Measurements from ENCODE around the gene PPP1R36. TPM values are rescaled to one million over a fixed set of nuclear protein-coding genes. Genes with fewer than 3 reads are reported as not detected.
"Not testable (repeated sequence)": the region's sequence is repeated elsewhere in the genome, so short reads cannot be mapped to it uniquely, and the experiment has no call there.

Gene PPP1R36
- total RNA-seq, 4 donors from 2014 or later, result 0.34 to 0.83 (median 0.71) TPM; not detected in 1

GRCh38 chr14:64550621-64551333 lies 1.0 kb downstream of the PPP1R36 start:
- intact Hi-C loops (cut with DNase I), result no loop called here
- Histone ChIP-seq H3K4me1 (peaks cover 11 to 19% (median 17%) of the 10 kb centered on the region in 4 donors), H3K27me3 (peaks cover 0 to 4% (median 0%) of the 10 kb centered on the region in 4 donors), H3K4me3 (peak overlapping the region in 2 of 4 donors; percentile 51 to 54), H3K27ac (replicated peaks in 1 of 4) (peak overlapping the region in 2 of 4 donors; percentile 58 to 63), H3K36me3 (peaks cover 0 to 7% (median 0%) of the 10 kb centered on the region in 4 donors), H3K9me3 (no peaks in the 10 kb centered on the region)
- DNase-seq (ENCODE audit: extremely low spot score), result no peak
- TF ChIP-seq POLR2A (IDR thresholded peaks at IDR 0.05; ENCODE audit: low read depth), result no peak
- WGBS, result 73% methylated on average over 7 of the region's 7 CpGs

GRCh38 chr14:64554556-64554955 lies 4.8 kb downstream of the PPP1R36 start:
- Histone ChIP-seq H3K27me3 (peaks cover 0 to 4% (median 0%) of the 10 kb centered on the region in 4 donors), H3K27ac (replicated peaks in 1 of 4) (no peak overlapping the region), H3K36me3 (no peaks in the 10 kb centered on the region), H3K4me1 (peaks cover 8 to 9% (median 8%) of the 10 kb centered on the region in 4 donors), H3K9me3 (no peaks in the 10 kb centered on the region), H3K4me3 (no peak overlapping the region)
- no peak for DNase-seq (ENCODE audit: extremely low spot score)
- TF ChIP-seq EP300 (IDR thresholded peaks at IDR 0.05) (no peak), POLR2A (IDR thresholded peaks at IDR 0.05; ENCODE audit: low read depth) (no peak), POLR2AphosphoS5 (IDR thresholded peaks at IDR 0.05) (no peak), CTCF (IDR thresholded peaks at IDR 0.05) (no peak)
- WGBS, result 72% methylated on average over 4 of the region's 4 CpGs
- intact Hi-C loops (cut with DNase I), result no loop called here

DNA sequence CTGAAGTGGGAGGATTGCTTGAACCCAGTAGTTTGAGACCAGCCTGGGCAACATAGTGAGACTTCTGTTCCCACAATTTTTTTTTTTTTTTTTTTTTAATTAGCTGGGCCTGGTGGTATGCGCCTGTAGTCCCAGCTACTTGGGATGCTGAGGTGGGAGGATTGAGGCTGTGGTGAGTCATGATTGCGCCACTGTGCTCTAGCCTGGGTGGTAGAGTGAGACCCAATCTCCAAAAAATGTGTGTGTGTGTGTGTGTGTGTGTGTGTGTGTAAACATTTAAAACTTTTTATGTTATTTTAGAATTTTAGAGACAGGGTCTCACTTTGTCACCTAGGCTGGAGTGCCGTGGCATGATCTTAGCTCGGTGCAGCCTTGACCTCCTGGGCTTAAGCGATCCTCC lies 6.8 kb downstream of the PPP1R36 start:
- TF ChIP-seq POLR2AphosphoS5 (IDR thresholded peaks at IDR 0.05) (no peak), POLR2A (IDR thresholded peaks at IDR 0.05; ENCODE audit: low read depth) (no peak), CTCF (IDR thresholded peaks at IDR 0.05) (no peak), EP300 (IDR thresholded peaks at IDR 0.05) (no peak)
- Histone ChIP-seq H3K4me1 (no peaks in the 10 kb centered on the region), H3K27ac (replicated peaks in 1 of 4) (no peak overlapping the region), H3K27me3 (no peaks in the 10 kb centered on the region), H3K36me3 (no peaks in the 10 kb centered on the region), H3K9me3 (no peaks in the 10 kb centered on the region), H3K4me3 (no peak overlapping the region)
- intact Hi-C loops (cut with DNase I), result no loop called here
- WGBS, result 100% methylated on average over 5 of the region's 5 CpGs
- DNase-seq (ENCODE audit: extremely low spot score), result no peak

DNA sequence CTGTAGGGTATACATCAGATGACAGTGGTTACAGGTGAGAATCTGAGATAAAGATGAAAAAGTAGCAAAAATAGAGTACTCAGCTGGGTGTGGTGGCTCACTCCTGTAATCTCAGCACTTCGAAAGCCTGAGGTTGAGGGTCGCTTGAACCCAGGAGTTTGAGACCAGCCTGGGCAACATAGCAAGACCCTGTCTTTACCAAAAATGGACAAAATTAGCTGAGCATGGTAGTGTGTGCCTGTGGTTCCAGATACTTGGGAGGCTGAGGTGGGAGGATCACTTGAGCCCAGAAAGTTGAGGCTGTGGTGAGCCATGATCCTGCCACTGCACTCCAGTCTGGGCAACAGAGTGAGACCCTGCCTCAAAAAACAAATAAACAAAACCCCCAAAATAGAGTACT lies 8.5 kb downstream of the PPP1R36 start:
- WGBS, result 86% methylated on average over 2 of the region's 2 CpGs
- H3K4me3 ChIP-seq; H3K4me1 ChIP-seq; H3K27ac ChIP-seq (replicated peaks in 1 of 4); DNase-seq (ENCODE audit: extremely low spot score); H3K9me3 ChIP-seq; H3K36me3 ChIP-seq; H3K27me3 ChIP-seq; intact Hi-C loops (cut with DNase I): not testable (repeated sequence)

- intact Hi-C loops (cut with DNase I), result no loop called here
- H3K27ac ChIP-seq (replicated peaks in 1 of 4), result no peak overlapping the region
- TF ChIP-seq CTCF (IDR thresholded peaks at IDR 0.05), result no peak
- TF ChIP-seq POLR2A (IDR thresholded peaks at IDR 0.05; ENCODE audit: low read depth), result no peak
- no peak for TF ChIP-seq EP300 (IDR thresholded peaks at IDR 0.05)
- no peak for TF ChIP-seq POLR2AphosphoS5 (IDR thresholded peaks at IDR 0.05)
- no peaks in the 10 kb centered on the region for H3K27me3 ChIP-seq
- no peaks in the 10 kb centered on the region for H3K36me3 ChIP-seq
- WGBS, result 79% methylated on average over 2 of the region's 2 CpGs
- H3K4me1 ChIP-seq, result peaks cover 3 to 14% (median 11%) of the 10 kb centered on the region in 4 donors
- no peaks in the 10 kb centered on the region for H3K9me3 ChIP-seq
- H3K4me3 ChIP-seq, result no peak overlapping the region
- DNase-seq (ENCODE audit: extremely low spot score), result peak; percentile 37
These were observed 11.9 kb downstream of the PPP1R36 start for GRCh38 chr14:64561631-64562030.

DNA sequence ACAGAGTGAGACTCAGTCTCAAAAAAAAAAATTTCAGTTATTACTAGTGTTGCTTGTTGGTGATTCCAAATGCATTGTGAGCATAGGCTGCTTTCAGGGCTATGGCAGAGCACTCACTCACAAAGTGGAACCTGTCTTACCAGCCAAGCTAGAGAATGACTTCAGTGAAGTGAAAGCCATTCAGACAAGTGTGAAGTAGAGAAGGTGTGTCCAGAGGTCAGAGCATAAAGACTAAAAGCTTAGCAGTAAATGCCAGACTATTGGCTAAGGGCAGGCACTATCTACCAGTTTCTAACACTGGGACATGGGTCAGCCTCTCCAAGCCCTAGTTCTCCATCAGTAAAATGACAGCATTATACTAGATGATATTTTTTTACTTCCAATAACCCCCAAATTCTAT lies 12.7 kb downstream of the PPP1R36 start:
- Histone ChIP-seq H3K36me3 (no peaks in the 10 kb centered on the region), H3K27ac (replicated peaks in 1 of 4) (no peak overlapping the region), H3K4me1 (peaks cover 7 to 22% (median 19%) of the 10 kb centered on the region in 4 donors), H3K27me3 (no peaks in the 10 kb centered on the region), H3K4me3 (no peak overlapping the region), H3K9me3 (no peaks in the 10 kb centered on the region)
- peak; percentile 14 for DNase-seq (ENCODE audit: extremely low spot score)
- intact Hi-C loops (cut with DNase I), result no loop called here
- TF ChIP-seq EP300 (IDR thresholded peaks at IDR 0.05), result no peak
- no peak for TF ChIP-seq POLR2AphosphoS5 (IDR thresholded peaks at IDR 0.05)
- no peak for TF ChIP-seq POLR2A (IDR thresholded peaks at IDR 0.05; ENCODE audit: low read depth)
- no peak for TF ChIP-seq CTCF (IDR thresholded peaks at IDR 0.05)

Data from esophagus muscularis mucosa (tissue), 4 donors.